ENCODE results near the gene THSD4. TPM values are rescaled to one million over a fixed set of nuclear protein-coding genes. Genes with fewer than 3 reads are reported as not detected.

The THSD4 gene
- polyA plus RNA-seq, 1 experiment = 45.8 TPM

GRCh38 chr15:71698030-71698429, 582.8 kb downstream of the THSD4 start:
- Histone ChIP-seq H3K9me3 (ENCODE audit: control insufficient read depth, insufficient read depth, low read length) (no peaks in the 10 kb centered on the region), H3K27ac (ENCODE audit: low read depth, low read length) (no peak overlapping the region), H3K4me3 (ENCODE audit: low read depth, low read length) (no peak overlapping the region), H3K27me3 (ENCODE audit: control insufficient read depth, insufficient read depth, low read length) (no peaks in the 10 kb centered on the region)
- POLR2A ChIA-PET = no interaction called here
- no peak for TF ChIP-seq CTCF (IDR thresholded peaks at IDR 0.05; ENCODE audit: low read depth, low read length)
- DNase-seq (ENCODE audit: low read depth, low spot score) = no peak
- CTCF ChIA-PET = no interaction called here

- no peak overlapping the region for H3K4me3 ChIP-seq (ENCODE audit: low read depth, low read length)
- H3K27me3 ChIP-seq (ENCODE audit: control insufficient read depth, insufficient read depth, low read length) = no peaks in the 10 kb centered on the region
- DNase-seq (ENCODE audit: low read depth, low spot score) = no peak
- no peaks in the 10 kb centered on the region for H3K9me3 ChIP-seq (ENCODE audit: control insufficient read depth, insufficient read depth, low read length)
- ChIA-PET CTCF (interaction anchor here (0.9 to 2.0 kb wide), 2 partner anchors 9 to 45 kb away, joined by 3 to 6 read pairs; no protein-coding TSS in a partner anchor), POLR2A (no interaction called here)
- no peak overlapping the region for H3K27ac ChIP-seq (ENCODE audit: low read depth, low read length)
- no peak for TF ChIP-seq CTCF (IDR thresholded peaks at IDR 0.05; ENCODE audit: low read depth, low read length)
Observed at GRCh38 chr15:71698742-71699141, 583.5 kb downstream of the THSD4 start.

- Histone ChIP-seq H3K27me3 (ENCODE audit: control insufficient read depth, insufficient read depth, low read length) (no peaks in the 10 kb centered on the region), H3K9me3 (ENCODE audit: control insufficient read depth, insufficient read depth, low read length) (no peaks in the 10 kb centered on the region), H3K4me3 (ENCODE audit: low read depth, low read length) (no peak overlapping the region), H3K27ac (ENCODE audit: low read depth, low read length) (no peak overlapping the region)
- ChIA-PET POLR2A (no interaction called here), CTCF (interaction anchor here (2.0 kb wide), 1 partner anchor 44 kb away, joined by 6 read pairs; no protein-coding TSS in a partner anchor)
- no peak for DNase-seq (ENCODE audit: low read depth, low spot score)
- TF ChIP-seq CTCF (IDR thresholded peaks at IDR 0.05; ENCODE audit: low read depth, low read length) = no peak
Observed at GRCh38 chr15:71699977-71700376, 584.7 kb downstream of the THSD4 start.

- no peak for TF ChIP-seq CTCF (IDR thresholded peaks at IDR 0.05; ENCODE audit: low read depth, low read length)
- POLR2A ChIA-PET = no interaction called here
- H3K9me3 ChIP-seq (ENCODE audit: control insufficient read depth, insufficient read depth, low read length) = no peaks in the 10 kb centered on the region
- no peaks in the 10 kb centered on the region for H3K27me3 ChIP-seq (ENCODE audit: control insufficient read depth, insufficient read depth, low read length)
- CTCF ChIA-PET = no interaction called here
- no peak overlapping the region for H3K27ac ChIP-seq (ENCODE audit: low read depth, low read length)
- H3K4me3 ChIP-seq (ENCODE audit: low read depth, low read length) = no peak overlapping the region
- no peak for DNase-seq (ENCODE audit: low read depth, low spot score)
Observed at GRCh38 chr15:71701808-71702207, 586.5 kb downstream of the THSD4 start.

- CTCF ChIA-PET = no interaction called here
- TF ChIP-seq CTCF (IDR thresholded peaks at IDR 0.05; ENCODE audit: low read depth, low read length) = no peak
- Histone ChIP-seq H3K4me3 (ENCODE audit: low read depth, low read length) (no peak overlapping the region), H3K27me3 (ENCODE audit: control insufficient read depth, insufficient read depth, low read length) (no peaks in the 10 kb centered on the region), H3K27ac (ENCODE audit: low read depth, low read length) (no peak overlapping the region), H3K9me3 (ENCODE audit: control insufficient read depth, insufficient read depth, low read length) (no peaks in the 10 kb centered on the region)
- no peak for DNase-seq (ENCODE audit: low read depth, low spot score)
- POLR2A ChIA-PET = no interaction called here
Observed at GRCh38 chr15:71702496-71702895, 587.2 kb downstream of the THSD4 start.

Data from AG04450 (cell line).